Kidney epithelial cell (primary cell): ENCODE measurements around the gene NGEF. TPM values are rescaled to one million over a fixed set of nuclear protein-coding genes. Genes with fewer than 3 reads are reported as not detected.

Experiments
- DNase-seq: peaks from one replicate; pipeline ENCODE4 v3.0.0-alpha.2; 2010; ENCODE audit warnings: low read depth
- H3K27me3 ChIP-seq: 2 replicates; pipeline ENCODE4 v1.6.0; 2011; ENCODE audit warnings: low read length; ENCODE audit not compliant: control insufficient read depth, insufficient read depth
- H3K36me3 ChIP-seq: 2 replicates; pipeline ENCODE4 v1.5.1; 2011; ENCODE audit warnings: low read length; ENCODE audit not compliant: control insufficient read depth, insufficient read depth
- H3K4me3 ChIP-seq: 2 replicates; pipeline ENCODE4 v1.5.1; 2011; ENCODE audit warnings: low read depth, mild to moderate bottlenecking, control low read depth, low read length
- CTCF ChIP-seq: IDR thresholded peaks from 2 replicates; pipeline ENCODE4 v1.5.1; 2011; ENCODE audit warnings: mild to moderate bottlenecking, moderate library complexity, low read length, control low read depth, inconsistent platforms; ENCODE audit not compliant: insufficient read depth, poor library complexity, severe bottlenecking
- total RNA-seq: library from RNA; depleted of rRNA; stranded (reverse); fragments of >200 nt; gene quantifications from 2 replicates; pipeline ENCODE4 v1.2.3, GENCODE V29; 2015

Gene NGEF
- total RNA-seq, 1 donor from 2014 or later: 2.5 TPM

- no peak for TF ChIP-seq CTCF
- Histone ChIP-seq H3K4me3 (no peak overlapping the region), H3K27me3 (no peaks in the 10 kb centered on the region), H3K36me3 (no peaks in the 10 kb centered on the region)
- no peak for DNase-seq
These were observed 34.1 kb upstream of the NGEF start for GRCh38 chr2:233047206-233047605.

- no peak for DNase-seq
- Histone ChIP-seq H3K36me3 (no peaks in the 10 kb centered on the region), H3K27me3 (peaks cover 2% of the 10 kb centered on the region), H3K4me3 (no peak overlapping the region)
- no peak for TF ChIP-seq CTCF
These were observed 32.0 kb upstream of the NGEF start for GRCh38 chr2:233044974-233045605.

GRCh38 chr2:233042549-233042948, 29.5 kb upstream of the NGEF start:
- no peak for TF ChIP-seq CTCF
- DNase-seq: no peak
- no peaks in the 10 kb centered on the region for H3K36me3 ChIP-seq
- H3K27me3 ChIP-seq: peaks cover 2% of the 10 kb centered on the region
- H3K4me3 ChIP-seq: no peak overlapping the region

- no peak for TF ChIP-seq CTCF
- no peaks in the 10 kb centered on the region for H3K36me3 ChIP-seq
These were observed 28.8 kb upstream of the NGEF start for GRCh38 chr2:233041722-233042323.

GRCh38 chr2:233040571-233040970, 27.5 kb upstream of the NGEF start:
- H3K4me3 ChIP-seq: no peak overlapping the region
- no peak for TF ChIP-seq CTCF

More at GRCh38 chr2:233041722-233042323, 28.8 kb upstream of the NGEF start:
- DNase-seq: no peak
- no peak overlapping the region for H3K4me3 ChIP-seq
- peaks cover 2% of the 10 kb centered on the region for H3K27me3 ChIP-seq

GRCh38 chr2:233039846-233040530, 26.9 kb upstream of the NGEF start:
- no peaks in the 10 kb centered on the region for H3K36me3 ChIP-seq
- H3K27me3 ChIP-seq: peaks cover 2% of the 10 kb centered on the region
- H3K4me3 ChIP-seq: no peak overlapping the region
- TF ChIP-seq CTCF: no peak
- DNase-seq: no peak

More at GRCh38 chr2:233040571-233040970, 27.5 kb upstream of the NGEF start:
- DNase-seq: no peak
- no peaks in the 10 kb centered on the region for H3K36me3 ChIP-seq
- H3K27me3 ChIP-seq: peaks cover 2% of the 10 kb centered on the region
